Trophoblast cell (in vitro differentiated cells and primary cell): ENCODE measurements around the gene PRKCG.

Source experiments
- DNase-seq, 2 donors: peaks; one replicate each; pipeline ENCODE4 v3.0.0-alpha.2; 2016
- H2AFZ ChIP-seq: 2 replicates; pipeline ENCODE4 v1.6.1; 2013; ENCODE audit warnings: low read length, moderate library complexity, mild to moderate bottlenecking; ENCODE audit not compliant: insufficient read depth, poor library complexity
- H2AK5ac ChIP-seq: 2 replicates; pipeline ENCODE4 v1.6.1; 2013; ENCODE audit warnings: mild to moderate bottlenecking, low read length
- H2BK120ac ChIP-seq: 2 replicates; pipeline ENCODE4 v1.6.1; 2013; ENCODE audit warnings: low read length, mild to moderate bottlenecking, moderate library complexity; ENCODE audit not compliant: insufficient read depth, poor library complexity
- H2BK12ac ChIP-seq: 2 replicates; pipeline ENCODE4 v1.6.1; 2013; ENCODE audit warnings: mild to moderate bottlenecking, low read length, moderate library complexity
- H2BK5ac ChIP-seq: 2 replicates; pipeline ENCODE4 v1.6.1; 2013; ENCODE audit warnings: low read length, low read depth, moderate library complexity, mild to moderate bottlenecking; ENCODE audit not compliant: poor library complexity
- H3K14ac ChIP-seq: 2 replicates; pipeline ENCODE4 v1.6.1; 2013; ENCODE audit warnings: mild to moderate bottlenecking, low read length
- H3K18ac ChIP-seq: 2 replicates; pipeline ENCODE4 v1.6.1; 2013; ENCODE audit warnings: mild to moderate bottlenecking, low read length
- H3K23ac ChIP-seq: 2 replicates; pipeline ENCODE4 v1.6.1; 2013; ENCODE audit warnings: low read length
- H3K27ac ChIP-seq: 2 replicates; pipeline ENCODE4 v1.5.1; 2013; ENCODE audit warnings: low read depth, mild to moderate bottlenecking, inconsistent platforms, low read length, moderate library complexity
- H3K27me3 ChIP-seq: 2 replicates; pipeline ENCODE4 v1.6.1; 2013; ENCODE audit warnings: inconsistent platforms, mild to moderate bottlenecking, low read length, moderate library complexity; ENCODE audit not compliant: insufficient read depth
- H3K36me3 ChIP-seq, 2 experiments: 1 replicate in 1 of 2; 2 replicates in 1 of 2; pipeline ENCODE4 v1.6.1; 2013; ENCODE audit warnings: low read length in 2 of 2, mild to moderate bottlenecking in 2 of 2, moderate library complexity in 1 of 2; ENCODE audit not compliant: insufficient read depth in 2 of 2, control insufficient read depth in 1 of 2
- H3K4ac ChIP-seq: 2 replicates; pipeline ENCODE4 v1.6.1; 2013; ENCODE audit warnings: low read depth, mild to moderate bottlenecking, low read length, moderate library complexity
- H3K4me1 ChIP-seq, 2 experiments: 1 replicate in 1 of 2; 2 replicates in 1 of 2; pipeline ENCODE4 v1.6.1; 2013; ENCODE audit warnings: low read length in 2 of 2, mild to moderate bottlenecking in 2 of 2, moderate library complexity in 1 of 2; ENCODE audit not compliant: insufficient read depth in 2 of 2, control insufficient read depth in 1 of 2
- H3K4me2 ChIP-seq: 2 replicates; pipeline ENCODE4 v1.6.1; 2013; ENCODE audit warnings: inconsistent platforms, mild to moderate bottlenecking, low read length, moderate library complexity
- H3K4me3 ChIP-seq: 2 replicates; pipeline ENCODE4 v1.5.1; 2013; ENCODE audit warnings: mild to moderate bottlenecking, low read depth, low read length, inconsistent platforms
- H3K79me1 ChIP-seq: one replicate; pipeline ENCODE4 v1.6.1; 2013; ENCODE audit warnings: low read length
- H3K79me2 ChIP-seq: 2 replicates; pipeline ENCODE4 v1.6.1; 2013; ENCODE audit warnings: low read length, mild to moderate bottlenecking; ENCODE audit not compliant: control insufficient read depth, insufficient read depth, poor library complexity
- H3K9ac ChIP-seq: 2 replicates; pipeline ENCODE4 v1.6.1; 2013; ENCODE audit warnings: mild to moderate bottlenecking, low read length
- H3K9me3 ChIP-seq: 2 replicates; pipeline ENCODE4 v1.6.1; 2013; ENCODE audit warnings: low read depth, mild to moderate bottlenecking, control low read depth, inconsistent platforms, low read length; ENCODE audit not compliant: insufficient read depth
- H4K12ac ChIP-seq: 2 replicates; pipeline ENCODE4 v1.6.1; 2013; ENCODE audit warnings: low read depth, mild to moderate bottlenecking, low read length, moderate library complexity
- H4K8ac ChIP-seq: 2 replicates; pipeline ENCODE4 v1.6.1; 2013; ENCODE audit warnings: low read depth, mild to moderate bottlenecking, low read length, moderate library complexity
- H4K91ac ChIP-seq: one replicate; pipeline ENCODE4 v1.6.1; 2013; ENCODE audit warnings: low read depth, mild to moderate bottlenecking, low read length, moderate library complexity
- WGBS: extraction: QIAGEN DNeasy Blood & Tissue Kit; methylation state at CpG from one replicate; pipeline ENCODE4 v1.1.7; 2013; ENCODE audit warnings: missing lambda C conversion rate; ENCODE audit not compliant: insufficient read length, insufficient coverage; ENCODE audit errors: extremely low coverage; 5-methylcytosine and 5-hydroxymethylcytosine counted together

PRKCG gene

GRCh38 chr19:53884256-53884655 is 2.3 kb downstream of the PRKCG start:
- Histone ChIP-seq H3K18ac (no peak overlapping the region), H2BK120ac (no peak overlapping the region), H3K4me3 (no peak overlapping the region), H4K8ac (no peak overlapping the region), H4K91ac (no peak overlapping the region), H2AK5ac (no peak overlapping the region), H3K36me3 (no peaks in the 10 kb centered on the region), H2BK5ac (no peak overlapping the region), H3K9ac (no peak overlapping the region), H3K23ac (no peak overlapping the region), H3K4me2 (no peak overlapping the region), H3K14ac (no peak overlapping the region), H3K9me3 (no peaks in the 10 kb centered on the region), H2BK12ac (no peak overlapping the region), H4K12ac (no peak overlapping the region), H3K27ac (no peak overlapping the region), H3K4me1 (peaks cover 5 to 11% of the 10 kb centered on the region in 2 experiments), H3K27me3 (peaks cover 17% of the 10 kb centered on the region), H3K79me2 (no peaks in the 10 kb centered on the region), H2AFZ (no peak overlapping the region), H3K4ac (no peak overlapping the region), H3K79me1 (peaks cover 2% of the 10 kb centered on the region)
- no peak for DNase-seq
- no CpG with 5 or more reads among the region's 12 CpGs for WGBS

- no peak overlapping the region for H3K9ac ChIP-seq
- WGBS: no CpG with 5 or more reads among the region's 10 CpGs
- H2BK120ac ChIP-seq: no peak overlapping the region
Observed at GRCh38 chr19:53885036-53885435, 3.0 kb downstream of the PRKCG start.

GRCh38 chr19:53892301-53892980 is 10.4 kb downstream of the PRKCG start:
- H2AFZ ChIP-seq: no peak overlapping the region
- no peaks in the 10 kb centered on the region for H3K79me1 ChIP-seq
- no peak overlapping the region for H4K91ac ChIP-seq
- no peaks in the 10 kb centered on the region for H3K36me3 ChIP-seq
- H3K4me1 ChIP-seq: no peaks in the 10 kb centered on the region
- no peak overlapping the region for H3K4me2 ChIP-seq
- H4K8ac ChIP-seq: no peak overlapping the region
- 100% methylated on average over 2 of the region's 23 CpGs for WGBS
- H3K27me3 ChIP-seq: no peaks in the 10 kb centered on the region
- H3K79me2 ChIP-seq: no peaks in the 10 kb centered on the region
- H3K9ac ChIP-seq: no peak overlapping the region
- no peak overlapping the region for H3K27ac ChIP-seq
- no peak for DNase-seq
- H3K18ac ChIP-seq: no peak overlapping the region
- H2BK120ac ChIP-seq: no peak overlapping the region
- no peak overlapping the region for H4K12ac ChIP-seq
- H3K4ac ChIP-seq: no peak overlapping the region
- H2AK5ac ChIP-seq: no peak overlapping the region
- H3K23ac ChIP-seq: no peak overlapping the region
- H3K9me3 ChIP-seq: no peaks in the 10 kb centered on the region
- H3K4me3 ChIP-seq: no peak overlapping the region
- no peak overlapping the region for H3K14ac ChIP-seq
- no peak overlapping the region for H2BK5ac ChIP-seq
- no peak overlapping the region for H2BK12ac ChIP-seq

More at GRCh38 chr19:53885036-53885435, 3.0 kb downstream of the PRKCG start:
- Histone ChIP-seq H3K18ac (no peak overlapping the region), H3K27ac (no peak overlapping the region), H3K36me3 (no peaks in the 10 kb centered on the region), H3K4ac (no peak overlapping the region), H2AFZ (no peak overlapping the region), H4K8ac (no peak overlapping the region), H3K27me3 (peaks cover 17% of the 10 kb centered on the region), H4K91ac (no peak overlapping the region), H2BK12ac (no peak overlapping the region), H3K14ac (no peak overlapping the region), H3K23ac (no peak overlapping the region), H2BK5ac (no peak overlapping the region), H3K9me3 (no peaks in the 10 kb centered on the region), H3K79me2 (no peaks in the 10 kb centered on the region), H3K4me2 (no peak overlapping the region), H4K12ac (no peak overlapping the region), H3K79me1 (no peaks in the 10 kb centered on the region), H3K4me3 (no peak overlapping the region), H3K4me1 (peaks cover 5 to 11% of the 10 kb centered on the region in 2 experiments), H2AK5ac (no peak overlapping the region)
- DNase-seq: no peak

- Histone ChIP-seq H4K91ac (no peak overlapping the region), H4K8ac (no peak overlapping the region), H2BK120ac (no peak overlapping the region), H3K4me3 (no peak overlapping the region), H3K23ac (no peak overlapping the region), H2BK5ac (no peak overlapping the region), H3K4me1 (no peaks in the 10 kb centered on the region), H3K36me3 (no peaks in the 10 kb centered on the region), H3K79me2 (no peaks in the 10 kb centered on the region), H2BK12ac (no peak overlapping the region), H3K4me2 (no peak overlapping the region), H3K27ac (no peak overlapping the region), H2AK5ac (no peak overlapping the region), H3K27me3 (no peaks in the 10 kb centered on the region), H3K18ac (no peak overlapping the region), H2AFZ (no peak overlapping the region), H3K4ac (no peak overlapping the region), H3K14ac (no peak overlapping the region), H3K9ac (no peak overlapping the region), H4K12ac (no peak overlapping the region), H3K79me1 (no peaks in the 10 kb centered on the region), H3K9me3 (no peaks in the 10 kb centered on the region)
- DNase-seq: no peak
- no CpG with 5 or more reads among the region's 8 CpGs for WGBS
Observed at GRCh38 chr19:53892981-53893325, 11.0 kb downstream of the PRKCG start.
